HuH-7 (cell line): Measurements from ENCODE around the gene ZDHHC16.
"Not testable (repeated sequence)": the region's sequence is repeated elsewhere in the genome, so short reads cannot be mapped to it uniquely, and the experiment has no call there.

Experiments
- DNase-seq: peaks from one replicate; pipeline ENCODE4 v3.0.0; 2011; ENCODE audit warnings: low spot score

The ZDHHC16 gene

DNA sequence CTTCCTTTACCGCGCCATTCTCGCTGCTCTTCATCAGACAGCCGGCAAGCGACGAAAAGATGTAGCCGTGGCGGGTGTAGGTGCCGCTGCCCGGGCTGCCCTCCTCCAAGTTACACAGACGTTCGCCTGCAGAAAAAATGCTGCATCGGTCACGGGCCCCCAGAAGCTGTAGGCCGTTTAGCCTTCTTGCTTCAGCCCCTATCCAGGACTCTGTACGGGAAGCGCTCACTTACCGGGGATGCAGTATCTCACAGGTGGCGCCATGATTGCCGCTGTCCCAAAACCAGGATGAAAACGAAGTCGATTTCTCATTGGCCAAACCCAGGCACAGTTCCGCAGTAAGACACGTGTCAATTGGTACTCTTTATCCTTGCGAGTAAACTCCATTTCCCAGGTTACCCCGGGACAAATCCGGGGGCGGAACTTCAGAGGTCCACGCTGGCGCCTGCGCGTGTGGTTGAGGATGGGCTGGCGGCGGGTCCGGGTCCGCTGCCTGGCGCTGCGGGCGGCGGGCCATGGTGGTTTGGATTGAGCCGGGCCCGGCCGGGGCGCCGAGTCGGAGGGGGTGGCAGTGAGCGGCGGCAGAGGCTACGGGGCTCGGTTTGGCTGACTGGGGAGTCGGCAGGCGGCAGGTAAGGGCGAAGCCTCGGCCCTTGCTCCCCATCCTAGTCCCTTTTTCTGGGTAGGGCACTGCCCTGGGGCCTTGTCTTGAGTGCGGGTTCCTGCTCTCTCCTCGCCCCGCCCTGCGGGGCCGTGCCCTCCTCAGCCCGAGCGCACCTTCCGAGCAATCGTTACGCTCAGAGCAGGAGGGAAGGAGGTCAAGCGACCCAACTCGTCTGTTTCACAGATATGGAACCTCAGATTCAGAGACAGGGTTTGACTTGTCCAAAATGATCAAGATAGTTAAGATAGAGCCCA is at the start of gene ZDHHC16, which contains the start of gene EXOSC1:
ZDHHC16 (plus strand) TSS at position 454 of the 918 bp plus-strand sequence. CDS start 5,501 bp downstream, outside the sequence.
EXOSC1 (minus strand) TSS at position 285 of the 918 bp plus-strand sequence; CDS start at position 264, 21 bp downstream.
- peak; percentile 97 for DNase-seq

DNA sequence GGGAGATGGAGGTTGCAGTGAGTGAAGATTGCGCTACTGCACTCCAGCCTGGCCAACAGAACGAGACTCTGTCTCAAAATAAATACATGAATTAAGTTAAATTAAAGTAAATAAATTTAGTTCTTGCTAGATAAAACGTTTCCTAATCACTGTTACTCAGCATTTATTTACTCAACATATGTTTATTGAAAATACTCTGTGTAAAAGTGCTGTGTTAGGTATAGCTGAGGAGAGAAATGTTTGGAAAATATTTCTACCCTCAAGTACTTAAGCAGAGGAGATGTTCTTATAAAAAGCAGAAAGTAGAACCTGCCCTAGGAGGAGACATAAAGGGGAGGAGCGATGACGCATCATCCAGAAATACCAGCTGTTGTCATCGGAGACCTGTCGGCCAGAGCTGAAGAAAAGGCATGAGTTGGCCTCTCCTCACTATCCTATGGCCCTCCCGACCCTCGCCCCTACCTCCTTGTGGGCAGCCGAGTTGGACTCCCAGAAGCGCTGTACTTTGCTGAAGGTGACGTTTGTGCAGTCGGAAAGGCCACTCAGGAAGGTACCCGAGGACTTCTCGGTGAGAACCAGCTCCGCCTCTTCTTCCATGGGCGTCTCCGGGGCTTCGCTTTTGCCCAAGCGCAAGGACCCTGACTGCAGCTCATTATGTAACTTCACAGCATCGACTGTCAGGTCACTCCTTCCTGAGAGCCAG is 46.0 kb upstream of the ZDHHC16 start:
- DNase-seq: peak; percentile 23

DNA sequence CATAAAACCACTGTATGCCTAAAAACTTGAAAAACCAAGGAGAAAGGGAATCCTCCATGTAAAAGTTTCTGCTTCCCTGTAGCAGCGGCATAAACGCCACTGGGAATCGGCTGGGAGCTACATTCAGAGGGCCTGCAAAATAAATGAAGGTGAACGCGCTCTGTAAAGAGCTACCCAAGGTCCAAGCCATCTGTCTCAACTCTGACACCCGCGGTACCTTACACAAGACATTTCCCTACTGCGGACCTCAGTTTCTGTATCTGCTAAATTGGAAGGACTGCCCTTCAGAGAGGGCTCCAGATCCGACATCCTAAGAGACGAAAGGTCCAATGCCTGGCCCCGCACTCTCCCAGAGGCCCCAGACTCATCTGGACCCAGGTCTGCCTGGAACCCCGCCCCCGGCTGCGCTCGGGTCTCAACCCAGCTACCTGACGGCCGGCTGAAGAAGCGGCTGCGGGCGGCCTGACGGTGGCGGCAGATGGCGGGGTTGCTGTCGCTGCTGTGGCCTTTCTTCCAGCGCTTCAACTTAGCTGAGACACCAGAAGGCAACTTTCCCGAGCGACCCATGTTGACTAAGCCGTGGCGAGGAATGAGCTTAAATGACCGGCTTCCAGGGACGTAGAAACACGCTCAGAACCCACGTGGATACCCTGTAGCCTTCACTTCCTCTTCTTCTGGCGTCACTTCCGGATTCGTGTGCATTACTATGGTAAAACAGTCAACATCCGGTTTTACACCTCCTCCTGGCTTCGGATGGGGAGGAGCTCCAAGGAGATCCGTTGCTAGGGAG is 45.1 kb upstream of the ZDHHC16 start, which contains the start of gene RRP12:
RRP12 (minus strand) TSS at position 676 of the 790 bp plus-strand sequence; CDS start at position 567, 109 bp downstream.
- peak; percentile 97 for DNase-seq

DNA sequence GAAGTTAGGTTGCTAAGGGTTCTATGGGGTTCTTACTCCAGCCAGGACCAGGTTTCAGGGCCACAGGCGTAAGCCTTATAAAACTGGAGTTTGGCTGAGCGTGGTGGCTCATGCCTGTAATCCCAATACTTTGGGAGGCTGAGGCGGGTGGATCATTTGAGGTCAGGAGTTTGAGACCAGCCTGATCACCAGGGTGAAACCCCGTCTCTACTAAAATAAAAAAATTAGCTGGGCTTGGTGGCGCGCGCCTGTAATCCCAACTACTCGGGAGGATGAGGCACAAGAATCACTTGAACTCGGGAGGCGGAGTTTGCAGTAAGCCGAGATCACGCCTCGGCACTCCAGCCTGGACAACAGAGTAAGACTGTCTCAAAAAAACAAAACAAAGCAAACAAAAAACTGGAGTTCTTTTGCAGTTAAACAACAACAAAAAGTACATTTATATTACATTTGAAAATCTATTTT is 44.5 kb upstream of the ZDHHC16 start:
- DNase-seq: no peak

DNA sequence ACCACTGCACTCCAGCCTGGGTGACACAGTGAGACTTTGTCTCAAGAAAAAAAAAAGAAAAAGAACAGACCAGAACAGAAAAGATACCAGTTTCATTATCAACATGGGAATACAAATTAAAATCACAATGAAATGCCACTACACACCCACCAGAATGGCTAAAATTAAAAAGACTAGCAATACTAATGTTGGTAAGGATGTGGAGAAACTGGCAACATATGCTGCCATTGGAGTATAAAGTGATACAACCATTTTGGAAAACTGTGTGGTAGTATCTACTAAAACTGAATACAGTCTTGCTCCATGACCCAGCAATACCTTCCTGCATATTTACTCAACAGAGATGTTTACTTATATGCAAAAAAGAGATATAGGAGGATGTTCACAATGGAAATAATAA is 41.9 kb upstream of the ZDHHC16 start:
- DNase-seq: no peak

DNA sequence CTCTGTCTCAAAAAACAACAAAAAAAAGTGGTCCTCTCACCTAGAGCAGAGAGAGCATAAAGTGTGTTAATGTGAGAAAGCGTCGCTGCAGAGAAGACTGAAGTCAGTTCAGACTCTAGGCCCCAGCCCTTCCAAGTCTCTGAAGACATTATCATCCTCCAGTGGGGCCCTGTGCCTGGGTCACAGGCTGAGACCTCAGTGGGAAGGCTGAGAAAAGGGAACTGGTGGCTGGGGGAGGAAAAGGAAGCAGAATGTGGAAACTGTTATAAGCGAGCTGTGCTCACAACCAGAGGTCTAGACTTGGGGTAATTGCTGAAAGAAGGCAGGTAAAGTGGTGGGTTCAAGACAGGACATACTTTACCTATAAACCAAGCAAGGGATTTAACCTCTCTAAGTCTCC is 39.9 kb upstream of the ZDHHC16 start:
- no peak for DNase-seq

DNA sequence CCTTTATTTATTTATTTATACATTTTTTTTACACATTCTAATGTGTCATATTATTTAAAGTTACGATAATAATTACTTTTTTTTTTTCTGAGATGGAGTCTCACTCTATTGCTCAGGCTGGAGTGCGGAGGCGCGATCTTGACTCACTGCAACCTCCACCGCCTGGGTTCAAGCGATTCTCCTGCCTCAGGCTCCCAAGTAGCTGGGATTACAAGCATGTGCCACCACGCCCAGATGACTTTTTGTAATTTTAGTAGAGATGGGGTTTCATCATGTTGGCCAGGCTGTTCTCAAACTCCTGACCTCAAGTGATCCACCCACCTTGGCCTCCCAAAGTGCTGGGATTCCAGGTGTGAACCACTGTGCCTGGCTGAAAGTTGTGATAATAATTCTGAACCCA is 39.5 kb upstream of the ZDHHC16 start:
- DNase-seq: not testable (repeated sequence)

DNA sequence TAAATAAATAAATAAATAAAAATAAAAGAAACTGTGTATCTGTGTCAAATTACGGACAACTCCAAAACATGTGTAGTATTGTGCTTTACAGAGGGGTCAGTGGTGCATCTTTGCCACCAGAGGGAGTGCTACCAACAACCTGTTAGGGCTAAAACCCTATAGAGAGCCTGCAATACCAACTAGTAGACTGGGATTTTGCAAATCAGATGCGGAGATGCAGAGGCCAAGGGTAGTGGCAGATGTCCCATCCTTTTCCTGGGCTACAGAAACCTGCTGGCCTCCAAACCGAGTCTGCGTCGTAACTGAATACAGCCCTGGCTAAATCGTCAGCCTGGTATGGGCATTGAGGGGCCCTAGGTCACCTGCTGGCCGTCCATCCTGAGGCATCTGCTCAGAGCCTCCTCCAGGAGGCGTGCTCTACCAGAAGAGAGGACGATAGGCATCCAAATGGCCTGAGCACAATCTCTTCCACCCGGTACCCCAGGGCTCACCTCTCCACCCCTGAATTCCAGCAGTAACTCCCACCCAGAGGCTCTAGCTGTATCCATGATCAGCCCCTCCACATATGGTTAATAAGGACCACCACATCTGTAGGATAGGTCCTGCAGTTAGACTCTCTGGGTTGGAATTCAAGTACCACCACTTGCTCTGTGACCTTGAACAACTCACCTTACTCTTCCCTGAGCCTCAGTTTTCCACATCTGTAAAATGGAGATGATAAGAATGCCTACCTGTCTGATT is 38.6 kb upstream of the ZDHHC16 start:
- DNase-seq: peak; percentile 83

DNA sequence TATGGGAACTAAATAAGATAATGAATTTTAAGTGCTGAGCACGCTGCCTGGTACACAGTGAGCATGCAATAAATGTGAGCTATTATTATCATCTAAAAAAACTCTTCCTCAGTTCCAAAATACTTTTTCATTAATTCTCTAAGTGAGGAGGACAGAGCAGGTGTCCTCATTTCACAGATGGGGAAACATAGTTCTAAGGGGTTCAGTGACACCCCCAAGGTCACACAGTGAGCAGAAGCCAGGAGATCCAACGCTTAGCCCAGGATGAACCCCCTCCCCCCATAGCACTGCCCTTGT is 38.1 kb upstream of the ZDHHC16 start:
- DNase-seq: no peak

DNA sequence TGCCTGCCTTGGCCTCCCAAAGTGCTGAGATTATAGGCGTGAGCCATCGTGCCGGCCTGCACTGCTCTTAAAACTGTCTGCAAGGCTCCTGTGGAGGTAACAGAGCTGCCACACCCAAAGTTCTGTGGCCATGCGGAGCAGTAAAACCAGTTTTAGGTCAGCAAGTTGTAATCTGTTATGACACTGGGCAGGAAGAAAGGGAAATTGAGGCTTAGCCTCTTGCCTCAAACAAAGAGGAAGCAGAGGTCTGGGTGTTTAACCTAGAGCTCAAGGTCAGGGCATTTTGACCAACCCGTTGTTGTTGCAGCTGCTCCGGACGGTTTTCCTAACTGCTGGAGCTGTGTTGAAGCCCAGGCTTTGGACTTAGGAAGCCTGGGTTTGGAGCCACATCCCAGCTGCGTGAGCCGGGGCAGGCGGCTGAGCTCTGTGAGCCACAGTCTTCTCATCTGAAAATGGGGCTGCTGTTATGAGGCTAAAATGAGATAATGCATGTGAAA is 37.4 kb upstream of the ZDHHC16 start:
- DNase-seq: no peak

DNA sequence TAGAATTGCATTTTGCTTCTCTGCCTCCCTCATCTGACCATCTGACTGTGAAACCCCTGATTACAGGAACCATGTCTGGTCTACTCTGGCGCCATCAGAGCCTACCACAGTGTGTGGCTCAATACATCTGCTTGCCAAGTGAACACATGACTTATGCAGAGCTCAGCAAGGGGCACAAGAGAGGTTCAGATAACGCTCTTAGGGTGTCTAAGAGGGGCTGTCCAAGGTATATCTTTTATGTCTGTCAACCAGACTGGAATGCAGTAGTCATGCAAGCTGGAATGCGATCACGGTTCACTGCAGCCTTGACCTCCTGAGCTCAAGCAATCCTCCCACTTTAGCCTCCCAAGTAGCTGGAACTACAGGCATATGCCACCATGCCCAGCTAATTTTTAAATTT is 34.6 kb upstream of the ZDHHC16 start:
- DNase-seq: no peak

DNA sequence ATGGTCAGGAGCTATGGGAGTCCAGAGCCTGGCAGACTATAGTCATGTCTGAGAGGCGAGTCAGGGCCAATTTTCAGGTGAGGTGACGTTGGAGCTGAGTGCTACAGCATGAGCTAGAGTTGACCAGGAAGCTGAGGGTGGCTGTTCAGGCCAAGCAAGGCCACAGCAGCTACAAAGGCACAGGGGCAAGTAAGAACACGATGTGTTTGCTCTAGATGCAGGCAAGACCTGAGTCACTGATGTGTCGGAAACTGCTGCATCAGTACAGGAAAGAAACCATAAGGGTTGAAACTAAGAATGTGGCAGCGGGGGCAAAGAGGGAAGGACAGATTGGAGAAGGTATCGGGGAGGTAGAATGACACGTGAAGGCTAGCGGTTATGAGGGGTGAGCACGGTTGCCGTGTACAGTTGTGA is 33.1 kb upstream of the ZDHHC16 start:
- no peak for DNase-seq

DNA sequence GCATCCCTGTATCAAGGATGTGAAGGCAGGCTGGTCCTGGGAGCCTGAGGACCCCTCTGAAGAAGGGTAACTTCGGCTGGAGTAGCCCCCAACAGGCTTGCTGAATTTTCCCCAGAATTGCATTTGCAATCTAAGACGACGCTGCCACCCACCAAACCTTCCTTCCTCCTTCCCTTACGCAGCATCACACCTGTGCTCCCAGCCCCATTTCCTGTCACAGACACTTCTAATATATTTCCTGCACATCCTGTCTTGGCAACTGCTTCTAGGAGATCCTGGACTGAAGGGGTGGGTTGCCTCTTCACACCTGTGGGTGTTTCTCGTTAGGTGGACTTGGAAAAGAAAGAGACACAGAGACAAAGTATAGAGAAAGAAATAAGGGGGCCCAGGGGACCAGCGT is 29.4 kb upstream of the ZDHHC16 start:
- DNase-seq: no peak

DNA sequence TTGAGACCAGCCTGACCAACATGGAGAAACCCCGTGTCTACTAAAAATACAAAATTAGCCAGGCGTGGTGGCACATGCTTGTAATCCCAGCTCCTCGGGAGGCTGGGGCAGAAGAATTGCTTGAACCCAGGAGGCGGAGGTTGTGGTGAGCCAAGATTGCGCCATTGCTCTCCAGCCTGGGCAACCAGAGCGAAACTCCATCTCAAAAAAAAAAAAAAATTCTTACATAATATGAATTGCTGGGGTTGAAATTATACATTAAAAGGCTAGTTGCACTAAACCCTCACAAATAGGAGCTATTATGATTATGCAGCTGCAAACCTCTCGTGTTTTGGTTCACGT is 22.2 kb upstream of the ZDHHC16 start:
- not testable (repeated sequence) for DNase-seq

DNA sequence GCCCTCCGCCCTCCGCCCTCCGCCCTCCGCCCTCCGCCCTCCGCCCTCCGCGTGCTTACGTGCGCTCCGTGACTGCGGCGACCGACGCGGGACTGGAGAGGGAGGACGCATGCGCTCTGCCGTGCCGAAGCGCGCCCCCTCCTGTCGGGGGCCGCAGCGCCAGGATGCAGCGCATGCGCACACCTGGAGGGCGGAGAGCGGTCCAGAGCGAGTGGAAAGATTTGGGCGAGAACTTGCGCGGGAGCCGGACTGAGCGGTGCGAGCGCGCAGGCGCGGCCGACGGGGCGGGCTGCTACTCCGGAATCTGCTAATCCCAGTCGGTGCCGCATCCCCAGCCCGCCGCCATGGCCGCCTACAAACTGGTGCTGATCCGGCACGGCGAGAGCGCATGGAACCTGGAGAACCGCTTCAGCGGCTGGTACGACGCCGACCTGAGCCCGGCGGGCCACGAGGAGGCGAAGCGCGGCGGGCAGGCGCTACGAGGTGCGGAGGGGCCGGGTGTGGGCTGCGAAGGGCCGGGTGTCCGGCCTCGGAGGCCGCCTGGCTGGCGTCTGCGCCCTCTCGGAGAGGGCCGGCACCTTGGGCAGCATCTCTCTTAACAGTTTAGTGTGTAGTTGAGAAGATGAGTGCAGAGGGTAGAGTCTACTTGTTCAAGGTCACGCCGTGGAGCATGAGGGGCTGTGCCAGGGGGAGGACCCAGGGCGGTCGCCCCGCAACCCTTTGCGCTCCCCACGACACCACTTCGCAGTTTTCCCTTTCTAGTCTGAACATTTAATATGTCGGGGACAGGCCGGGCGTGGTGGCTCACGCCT is 19.8 kb upstream of the ZDHHC16 start, which contains the start of gene PGAM1:
PGAM1 (plus strand) TSS at position 228 of the 812 bp plus-strand sequence; CDS start at position 345, 117 bp downstream.
- DNase-seq: peak; percentile 98

DNA sequence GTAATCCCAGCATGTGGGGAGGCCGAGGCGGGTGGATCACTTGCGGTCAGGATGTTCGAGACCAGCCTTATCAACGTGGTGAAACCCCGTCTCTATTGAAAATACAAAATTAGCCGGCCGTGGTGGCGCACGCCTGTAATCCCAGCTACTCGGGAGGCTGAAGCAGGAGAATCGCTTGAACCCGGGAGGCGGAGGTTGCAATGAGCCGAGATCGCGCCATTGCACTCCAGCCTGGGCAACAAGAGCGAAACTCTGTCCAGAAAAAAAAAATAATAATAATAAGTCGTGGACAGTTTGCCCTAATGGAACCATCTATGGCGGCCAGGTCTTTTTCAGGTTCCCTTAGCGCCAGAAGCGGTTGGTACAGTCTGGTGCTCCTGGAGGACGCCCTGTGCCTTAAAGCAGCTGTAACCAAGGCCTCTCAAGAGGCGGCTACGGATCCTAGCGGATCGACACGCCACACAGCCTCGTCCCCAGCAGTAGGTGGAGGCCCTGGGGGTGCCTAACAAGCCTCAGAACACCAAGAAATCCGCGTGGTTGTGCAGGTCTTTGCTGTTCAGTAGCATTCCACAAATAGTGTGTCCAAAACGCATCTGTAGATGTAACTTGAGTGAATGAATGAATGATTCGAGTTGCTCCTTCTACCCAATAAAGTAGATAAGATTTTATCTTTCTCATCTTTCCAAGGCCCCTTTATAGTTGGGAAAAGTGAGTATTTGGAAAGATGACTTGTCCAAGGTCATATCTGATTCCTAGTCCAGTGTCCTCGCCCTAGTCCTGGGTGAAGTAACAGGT is 19.0 kb upstream of the ZDHHC16 start:
- DNase-seq: no peak

DNA sequence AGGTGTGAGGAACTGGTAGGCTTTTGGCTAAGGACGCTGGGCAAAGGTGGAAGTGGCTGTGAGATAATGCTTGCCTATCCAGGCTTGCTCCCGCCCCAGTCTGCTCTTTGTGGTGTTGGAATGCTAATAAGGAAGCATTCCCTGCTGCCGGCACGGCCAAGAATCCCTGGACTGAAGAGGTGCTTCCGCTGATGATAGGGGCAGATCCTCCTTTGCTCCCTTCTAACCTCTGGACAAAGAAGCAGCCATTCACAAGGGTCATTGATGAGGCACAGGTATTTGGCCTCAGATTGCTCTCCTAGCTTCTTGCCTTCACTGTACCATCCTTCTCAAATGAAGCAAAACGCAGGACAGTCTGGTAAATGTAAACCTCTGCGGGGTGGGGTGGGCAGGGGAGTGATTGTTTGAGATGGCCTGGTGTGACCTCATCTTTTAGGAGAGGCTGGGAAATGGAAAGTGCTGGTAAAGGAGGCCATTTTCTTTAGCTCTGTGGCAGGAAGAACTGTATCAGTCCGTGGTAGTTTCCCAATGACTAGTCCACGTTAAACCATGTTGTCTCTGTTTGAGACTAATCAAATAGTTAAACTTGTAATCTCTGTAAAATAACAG is 18.3 kb upstream of the ZDHHC16 start:
- DNase-seq: no peak

DNA sequence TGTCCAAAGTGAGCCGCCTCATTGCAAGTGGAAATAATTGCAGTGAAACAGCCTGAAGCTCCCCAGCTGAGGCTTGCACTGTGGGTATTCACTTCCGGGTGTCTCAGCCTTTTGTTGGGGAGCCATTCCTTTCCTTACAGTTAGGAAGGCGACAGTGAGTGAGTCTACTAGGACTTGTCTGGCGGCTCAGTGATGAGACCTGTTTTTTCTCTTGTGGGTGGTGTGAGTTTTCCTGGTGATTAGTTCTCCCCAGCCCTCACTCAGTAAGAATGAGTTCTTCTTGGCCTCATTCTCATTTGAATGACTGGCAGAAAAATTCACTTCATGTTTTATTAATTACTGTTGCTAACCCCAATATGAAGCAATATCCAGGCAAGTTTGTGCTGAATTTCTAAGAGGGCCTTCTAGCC is 17.4 kb upstream of the ZDHHC16 start:
- DNase-seq: no peak

DNA sequence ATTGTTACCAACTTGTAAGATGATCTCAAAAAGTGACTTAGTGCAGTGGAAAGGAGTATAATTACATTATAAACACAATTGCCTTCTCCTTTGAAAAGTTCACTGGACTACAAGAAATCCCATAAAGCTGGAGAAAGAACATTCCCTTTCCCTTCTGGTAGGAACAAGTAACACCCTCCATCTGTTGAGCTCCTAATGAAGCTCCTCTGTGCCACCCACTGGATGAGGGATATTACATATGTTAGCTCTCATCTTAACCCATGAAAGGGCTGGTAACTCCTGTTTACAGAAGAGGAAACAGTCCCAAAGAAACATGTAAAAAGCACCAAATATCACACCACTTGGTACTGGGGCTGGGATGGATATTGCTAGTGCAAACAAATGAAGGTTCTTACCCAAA is 11.9 kb upstream of the ZDHHC16 start:
- DNase-seq: no peak
